LHCN-M2 (cell line): ENCODE measurements around the gene LRRC49. TPM values are rescaled to one million over a fixed set of nuclear protein-coding genes. Genes with fewer than 3 reads are reported as not detected.
A peak's percentile ranks its signal among the peaks of the same experiment; 100 is the strongest.
"Not testable (repeated sequence)": the region's sequence is repeated elsewhere in the genome, so short reads cannot be mapped to it uniquely, and the experiment has no call there.

ENCODE experiments used
- DNase-seq: peaks from one replicate; pipeline ENCODE4 v3.0.0-alpha.2; 2012; ENCODE audit warnings: low read depth
- total RNA-seq: library from RNA; depleted of rRNA; stranded (reverse); fragments of >200 nt; gene quantifications from 2 replicates; pipeline ENCODE4 v1.2.3, GENCODE V29; 2014

LRRC49 gene
- total RNA-seq, 1 experiment from 2014 or later: 4.9 TPM

DNA sequence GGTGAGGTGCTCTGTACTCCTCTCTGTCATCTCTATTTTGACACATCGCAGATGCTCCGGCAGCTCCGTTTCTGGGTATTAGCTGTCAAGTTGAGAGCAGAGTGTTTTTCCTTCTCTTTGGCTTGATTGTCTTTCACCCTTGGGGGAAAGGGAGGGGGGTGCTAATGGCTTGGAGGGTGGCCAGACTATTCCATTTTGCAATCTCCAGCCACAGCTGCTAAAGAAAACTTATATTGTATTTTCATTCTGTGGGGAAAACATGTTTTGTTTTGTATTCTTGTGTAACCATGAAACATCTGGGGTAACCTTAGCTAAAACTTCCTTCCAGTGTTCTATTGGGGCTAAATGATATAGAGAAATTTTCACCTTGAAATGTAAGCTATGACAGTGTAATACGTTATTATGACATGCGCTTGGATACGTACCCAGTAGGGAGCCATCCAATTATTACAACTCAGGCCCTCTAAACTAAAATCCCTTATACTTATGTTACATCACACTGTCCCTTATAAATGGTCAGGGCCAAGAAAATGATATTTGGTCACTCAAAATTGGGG, 24.6 kb upstream of the LRRC49 start:
- peak; percentile 88 for DNase-seq

DNA sequence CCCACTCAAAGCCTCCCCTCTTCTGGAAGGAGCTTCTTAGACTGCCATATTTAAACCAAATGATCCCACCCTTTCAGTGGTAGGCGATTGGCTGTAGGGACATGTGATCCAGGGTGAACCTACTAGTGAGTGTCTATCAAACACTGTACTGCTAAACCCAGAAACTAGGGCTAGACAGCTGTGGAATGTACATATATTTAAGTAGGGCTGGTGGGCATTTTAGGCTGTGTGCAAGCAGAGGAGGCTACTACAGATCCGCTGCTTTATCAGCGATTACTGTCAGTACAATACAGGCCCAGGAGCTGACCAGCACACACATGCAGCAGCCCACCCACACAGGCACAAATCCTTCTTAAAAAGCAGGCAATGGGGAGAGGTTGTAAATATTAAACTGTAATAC, 23.3 kb upstream of the LRRC49 start:
- DNase-seq: no peak

DNA sequence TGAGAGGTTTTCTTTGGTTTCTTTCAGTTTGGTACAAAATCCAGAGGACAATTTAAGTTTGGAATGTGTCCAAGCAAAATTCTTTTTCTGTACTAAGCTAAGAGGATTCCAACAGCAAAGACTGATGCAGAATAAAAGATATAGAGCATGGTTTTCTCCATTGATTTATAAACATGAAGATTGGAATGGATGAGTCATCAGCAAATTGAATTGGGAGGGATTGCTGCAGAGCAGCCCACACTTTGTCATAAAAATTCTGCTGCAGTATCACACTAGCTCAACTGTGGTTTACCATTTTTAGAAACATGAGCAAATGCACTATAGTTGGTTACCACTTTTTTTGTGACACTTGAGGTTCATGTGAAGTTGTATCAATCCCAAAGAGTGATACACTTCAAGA, 22.6 kb upstream of the LRRC49 start:
- DNase-seq: peak; percentile 67

- not testable (repeated sequence) for DNase-seq
Measured at GRCh38 chr15:70871490-70871889, 21.1 kb upstream of the LRRC49 start.

GRCh38 chr15:70873232-70874054, 19.2 kb upstream of the LRRC49 start:
- DNase-seq: no peak

DNA sequence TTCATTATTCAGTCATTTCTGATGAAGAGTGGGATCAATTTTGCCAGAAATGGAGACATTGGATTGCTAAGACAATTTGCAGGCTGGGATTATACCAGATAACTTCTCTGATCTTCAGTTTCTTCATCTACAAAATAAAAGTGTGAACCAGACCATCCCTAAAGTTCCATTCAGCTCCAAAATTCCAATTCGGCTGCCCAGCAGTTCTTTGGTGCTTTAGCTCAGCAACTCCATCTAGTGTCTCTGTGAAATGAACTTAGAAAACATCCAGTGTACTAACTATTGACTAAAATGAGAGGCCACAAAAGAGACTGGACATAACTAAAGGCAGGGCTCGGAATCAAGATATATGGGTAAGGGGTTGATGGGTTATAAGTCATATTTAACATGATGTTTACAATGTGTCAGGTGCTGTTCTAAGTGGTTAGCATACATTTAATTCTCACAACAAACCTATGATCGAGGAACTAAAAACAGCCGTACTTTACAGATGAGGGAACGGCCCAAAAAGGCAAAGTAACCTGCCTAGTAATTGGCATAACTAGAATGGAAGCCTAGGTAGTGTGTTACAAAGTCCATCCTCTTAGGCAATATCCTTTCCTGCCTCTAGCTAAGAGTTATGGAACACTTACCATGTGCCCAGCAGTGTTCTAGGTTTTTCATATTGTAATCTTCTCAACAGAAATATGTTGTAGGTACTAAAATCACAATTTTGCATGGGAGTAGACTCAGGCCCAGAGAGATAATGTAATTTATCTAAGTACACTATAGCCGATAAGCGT, 17.4 kb upstream of the LRRC49 start:
- DNase-seq: peak; percentile 54

- DNase-seq: no peak
Measured at GRCh38 chr15:70876011-70876410, 16.6 kb upstream of the LRRC49 start.

DNA sequence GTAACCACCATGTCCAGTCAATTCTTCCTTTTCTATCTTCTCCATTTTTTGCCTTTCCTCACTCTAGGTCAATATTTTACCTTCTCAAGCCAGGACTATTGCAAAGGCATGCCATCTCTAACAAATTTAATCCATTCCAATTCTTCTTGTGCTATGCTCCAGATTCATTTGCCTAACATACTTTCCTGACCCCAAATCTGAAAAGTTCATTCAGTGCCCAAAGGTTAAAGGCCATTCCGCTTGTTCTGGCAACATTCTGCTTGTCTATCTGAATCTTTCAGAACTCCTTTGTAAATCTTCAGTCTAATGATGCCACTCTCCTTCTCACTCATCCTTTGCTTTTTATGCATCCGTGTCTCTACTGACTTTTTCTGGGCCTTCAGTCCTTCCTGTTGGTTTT, 15.9 kb upstream of the LRRC49 start:
- DNase-seq: no peak

- DNase-seq: peak; percentile 90
Measured at GRCh38 chr15:70879401-70879800, 13.2 kb upstream of the LRRC49 start.

- DNase-seq: peak; percentile 40
Measured at GRCh38 chr15:70880781-70881180, 11.8 kb upstream of the LRRC49 start.

GRCh38 chr15:70882361-70882760, 10.3 kb upstream of the LRRC49 start:
- DNase-seq: no peak

GRCh38 chr15:70892912-70893560, 410 bp downstream of the LRRC49 start:
- DNase-seq: peak; percentile 67

GRCh38 chr15:70902107-70902506, 9.5 kb downstream of the LRRC49 start:
- peak; percentile 78 for DNase-seq

GRCh38 chr15:70906842-70907241, 14.2 kb downstream of the LRRC49 start:
- no peak for DNase-seq

DNA sequence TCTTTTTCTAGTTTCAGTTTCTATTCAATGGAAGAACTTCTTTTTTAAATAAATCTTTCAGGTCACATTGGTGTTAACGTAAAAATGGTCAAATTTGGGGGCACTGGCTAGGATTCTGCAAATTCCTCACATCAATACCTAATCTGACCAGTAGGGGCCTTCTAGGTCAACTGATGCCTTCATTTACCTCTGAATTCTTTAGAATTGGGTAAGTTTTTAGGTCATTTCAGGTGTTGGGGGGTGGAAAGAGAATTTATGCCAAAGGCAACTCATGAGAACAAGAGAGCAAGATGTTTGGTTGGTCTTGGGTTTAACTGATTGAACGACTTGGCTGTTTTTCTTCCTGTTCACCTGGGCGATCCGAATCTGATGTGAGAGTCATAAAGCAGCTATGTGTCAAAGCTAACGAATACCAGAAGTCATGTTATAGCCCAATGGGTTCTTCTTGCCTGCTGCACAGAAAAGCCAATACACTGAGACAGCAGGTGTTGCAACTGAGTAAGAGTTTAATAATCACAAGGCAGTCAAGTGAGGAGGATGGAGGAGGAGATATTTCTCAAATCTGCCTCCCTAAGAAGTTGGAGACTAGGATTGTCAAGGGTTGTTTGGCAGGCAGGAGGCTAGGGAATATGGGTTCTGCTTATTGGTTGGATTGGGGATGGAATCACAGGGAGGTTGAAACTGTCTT, 15.3 kb downstream of the LRRC49 start:
- no peak for DNase-seq

DNA sequence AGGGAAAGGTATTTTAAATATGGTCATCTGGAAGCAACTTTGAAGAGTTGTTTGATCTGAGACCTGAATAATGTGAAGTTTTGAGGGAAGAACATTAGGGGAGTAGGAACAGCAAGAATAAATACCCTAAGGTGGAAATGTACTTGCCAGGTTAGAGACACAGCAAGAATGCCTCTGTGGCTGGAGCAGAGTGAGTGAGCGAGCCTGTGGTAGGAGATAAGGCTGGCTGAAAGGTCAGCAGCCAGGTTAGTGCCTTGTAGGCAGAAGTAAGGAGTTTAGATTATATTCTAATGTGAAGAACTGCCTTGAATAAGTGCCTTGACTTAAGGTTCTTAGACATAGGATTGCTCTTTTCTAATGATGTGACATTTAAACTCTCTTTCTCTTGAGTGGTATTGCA, 18.3 kb downstream of the LRRC49 start:
- DNase-seq: no peak

DNA sequence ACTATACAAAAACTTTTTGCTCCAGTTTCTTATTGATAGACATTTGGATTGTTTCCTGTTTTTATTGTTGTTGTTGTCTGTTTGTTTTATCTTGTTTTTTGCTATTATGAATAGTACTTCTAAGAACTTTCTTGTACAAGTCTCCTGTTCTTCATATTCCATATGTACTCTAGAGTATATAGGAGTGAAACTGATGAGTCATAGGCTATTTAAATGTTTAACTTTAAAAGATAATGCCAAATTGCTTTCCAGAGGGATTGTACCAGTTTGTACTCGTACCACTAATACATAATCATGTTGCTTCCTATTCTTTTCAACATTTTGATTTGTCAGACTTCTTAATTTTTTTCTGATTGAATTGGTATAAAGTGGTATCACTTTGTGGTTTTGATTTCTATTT, 19.6 kb downstream of the LRRC49 start:
- DNase-seq: no peak

DNA sequence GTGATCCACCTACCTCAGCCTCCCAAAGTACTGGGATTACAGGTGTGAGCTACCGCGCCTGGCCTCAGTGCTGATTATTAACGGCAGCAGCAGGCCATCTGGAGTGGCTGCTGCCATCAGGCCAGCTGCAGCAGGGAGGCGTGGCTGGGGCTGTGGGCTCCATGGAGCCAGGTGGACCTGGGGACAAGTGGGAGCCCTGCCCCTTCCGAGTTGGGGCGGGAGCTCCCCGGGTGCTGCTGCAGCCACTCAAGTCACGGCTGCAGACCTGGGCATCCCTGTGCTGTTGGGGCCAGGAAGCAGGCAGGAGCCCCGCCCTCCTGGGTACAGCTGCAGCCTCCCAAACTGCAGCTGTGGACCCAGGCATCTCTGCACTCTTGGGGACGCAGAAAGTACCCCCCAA, 23.9 kb downstream of the LRRC49 start:
- no peak for DNase-seq

- no peak for DNase-seq
Measured at GRCh38 chr15:70917955-70918354, 25.3 kb downstream of the LRRC49 start.

- no peak for DNase-seq
Measured at GRCh38 chr15:70920981-70921696, 28.5 kb downstream of the LRRC49 start.

GRCh38 chr15:70922119-70922518, 29.5 kb downstream of the LRRC49 start:
- no peak for DNase-seq
